ENCODE results near the gene POLR1C. TPM values are rescaled to one million over a fixed set of nuclear protein-coding genes. Genes with fewer than 3 reads are reported as not detected.

POLR1C gene
- total RNA-seq, 2 experiments from 2014 or later = 46.6 to 47.8 TPM

GRCh38 chr6:43559328-43559727, 42.4 kb downstream of the POLR1C start:
- no peaks in the 10 kb centered on the region for H3K4me1 Mint-ChIP-seq (ENCODE audit: low read depth)
- TF ChIP-seq CTCF (IDR thresholded peaks at IDR 0.05) = no peak
- ChIA-PET CTCF (no interaction called here), POLR2A (no interaction called here)
- Histone ChIP-seq H3K4me3 (ENCODE audit: low read length) (no peak overlapping the region), H3K27me3 (ENCODE audit: control insufficient read depth in 1 of 2, insufficient read depth in 2 of 2, low read length in 2 of 2) (no peaks in the 10 kb centered on the region), H3K4me1 (ENCODE audit: insufficient read depth, low read length) (no peaks in the 10 kb centered on the region), H3K36me3 (ENCODE audit: insufficient read depth, low read length) (peaks cover 90% of the 10 kb centered on the region), H3K9me3 (ENCODE audit: control insufficient read depth in 1 of 2, insufficient read depth in 1 of 2, low read length in 2 of 2) (no peaks in the 10 kb centered on the region), H3K27ac (ENCODE audit: low read depth in 1 of 2, low read length in 2 of 2) (no peak overlapping the region)
- intact Hi-C loops (cut with DNase I, micrococcal nuclease) = no loop called here
- no peak overlapping the region for H3K4me3 Mint-ChIP-seq
- no peak for ATAC-seq (ENCODE audit: poor library complexity)
- H3K27ac Mint-ChIP-seq = no peak overlapping the region
- H3K36me3 Mint-ChIP-seq (ENCODE audit: low read depth) = peaks cover 93% of the 10 kb centered on the region
- H3K9me3 Mint-ChIP-seq = no peaks in the 10 kb centered on the region
- no peak for DNase-seq
- H3K27me3 Mint-ChIP-seq = no peaks in the 10 kb centered on the region

- Histone ChIP-seq H3K9me3 (ENCODE audit: control insufficient read depth in 1 of 2, insufficient read depth in 1 of 2, low read length in 2 of 2) (no peaks in the 10 kb centered on the region), H3K27ac (ENCODE audit: low read depth in 1 of 2, low read length in 2 of 2) (no peak overlapping the region), H3K4me1 (ENCODE audit: insufficient read depth, low read length) (peaks cover 7% of the 10 kb centered on the region), H3K36me3 (ENCODE audit: insufficient read depth, low read length) (peaks cover 61% of the 10 kb centered on the region), H3K4me3 (ENCODE audit: low read length) (no peak overlapping the region), H3K27me3 (ENCODE audit: control insufficient read depth in 1 of 2, insufficient read depth in 2 of 2, low read length in 2 of 2) (no peaks in the 10 kb centered on the region)
- Mint-ChIP-seq H3K36me3 (ENCODE audit: low read depth) (peaks cover 79% of the 10 kb centered on the region), H3K27ac (no peak overlapping the region), H3K9me3 (no peaks in the 10 kb centered on the region), H3K4me3 (no peak overlapping the region), H3K27me3 (no peaks in the 10 kb centered on the region), H3K4me1 (ENCODE audit: low read depth) (peaks cover 9% of the 10 kb centered on the region)
- TF ChIP-seq CTCF (IDR thresholded peaks at IDR 0.05) = no peak
- intact Hi-C loops (cut with DNase I, micrococcal nuclease) = loop anchor here in 1 of 2 experiments (10.0 kb wide), 1 partner anchor 694 kb away; the partner anchor contains the start of gene NFKBIE
- ATAC-seq (ENCODE audit: poor library complexity) (no peak), DNase-seq (no peak)
- POLR2A ChIA-PET = no interaction called here
- CTCF ChIA-PET = no interaction called here
Observed at GRCh38 chr6:43570876-43571441, 54.1 kb downstream of the POLR1C start.

Other genes with a start within 250 kb of the POLR1C start
- gene SLC22A7, start 218.8 kb upstream of the POLR1C start, total RNA-seq = not detected
- 1 to 10 TPM; 1.8 to 2.0 TPM for gene CRIP3, start 208.3 kb upstream of the POLR1C start, total RNA-seq
- 10 to 100 TPM; 20.4 TPM for gene ZNF318, start 147.4 kb upstream of the POLR1C start, total RNA-seq
- gene ABCC10, start 89.5 kb upstream of the POLR1C start, total RNA-seq = 10 to 100 TPM; 35.7 to 38.5 TPM
- under 1 TPM; 0.19 to 0.36 TPM for gene DLK2, start 61.5 kb upstream of the POLR1C start, total RNA-seq
- gene TJAP1, start 39.5 kb upstream of the POLR1C start, total RNA-seq = 10 to 100 TPM; 23.6 to 24.4 TPM
- under 1 TPM; 0.45 to 0.52 TPM for gene LRRC73, start 6.7 kb upstream of the POLR1C start, total RNA-seq
- gene YIPF3, start 163 bp upstream of the POLR1C start, total RNA-seq = 10 to 100 TPM; 36.5 to 37.9 TPM
- gene XPO5, start 58.9 kb downstream of the POLR1C start, total RNA-seq = 10 to 100 TPM; 26.8 to 31.2 TPM
- gene POLH, start 59.1 kb downstream of the POLR1C start, total RNA-seq = 1 to 10 TPM; 4.2 to 4.4 TPM
- gene GTPBP2, start 112.2 kb downstream of the POLR1C start, total RNA-seq = 10 to 100 TPM; 31.5 to 33.9 TPM
- gene MAD2L1BP, start 118.8 kb downstream of the POLR1C start, total RNA-seq = 10 to 100 TPM; 36.6 to 39.2 TPM
- not detected for gene RSPH9, start 127.9 kb downstream of the POLR1C start, total RNA-seq
- gene MRPS18A, start 170.7 kb downstream of the POLR1C start, total RNA-seq = 10 to 100 TPM; 26.1 to 27.7 TPM